HCT116 (cell line): ENCODE results near the gene TDRD7. TPM values are rescaled to one million over a fixed set of nuclear protein-coding genes. Genes with fewer than 3 reads are reported as not detected.

Experiments used
- ATAC-seq: fragments of 200-7000 bp; cut with Tn5 transposase; 2 replicates; pipeline ENCODE4 v1.9.1; 2020; ENCODE audit warnings: mild to moderate bottlenecking, moderate library complexity
- BruUV-seq: library from RNA; stranded (reverse); fragments of 400-500 nt; replicated peaks from 2 replicates; lab custom pipeline; 2021; lab: Mats Ljungman, UMichigan
- CTCF ChIA-PET: fragments of 300-600 bp; sonication (Branson Sonifier 250); formaldehyde crosslinking; loops from one replicate; lab custom pipeline; 2021; ENCODE audit warnings: antibody characterized with exemption; lab: Charles Lee
- POLR2A ChIA-PET: fragments of 300-600, 350-600 bp; sonication (Branson Sonifier 250); formaldehyde crosslinking; loops from one replicate; lab custom pipeline; 2021; ENCODE audit warnings: antibody characterized with exemption; lab: Charles Lee
- RAD21 ChIA-PET, 2 experiments: fragments of 300-600 bp; sonication (Branson Sonifier 250); formaldehyde crosslinking; loops; one replicate each; lab custom pipeline; 2023; ENCODE audit warnings: low total read pairs in 2 of 2; ENCODE audit not compliant: uncharacterized antibody in 2 of 2, unreplicated experiment in 2 of 2, low non-redundant PET in 1 of 2; lab: Charles Lee
- DNase-seq: peaks from one replicate; pipeline ENCODE4 v3.0.0-alpha.2; 2010; ENCODE audit warnings: low read depth, low spot score
- H2AFZ ChIP-seq: fragments of 200-600 bp; shearing (Covaris generic), sonication (generic); 2 replicates; pipeline ENCODE4 v1.6.1; 2017; ENCODE audit warnings: low read depth, mixed run types, mixed read lengths, antibody characterized with exemption, low read length; ENCODE audit not compliant: poor library complexity, severe bottlenecking
- H3K27ac ChIP-seq: 2 replicates; pipeline ENCODE4 v1.5.1; 2012; ENCODE audit warnings: low read depth, low read length
- H3K27me3 ChIP-seq: fragments of 200-600 bp; sonication (generic); 2 replicates; pipeline ENCODE4 v1.6.1; 2016; ENCODE audit warnings: mixed run types, low read length, mixed read lengths; ENCODE audit not compliant: insufficient read depth
- H3K36me3 ChIP-seq, 2 experiments: fragments of 200-500 bp in 1 of 2; fragments of 200-600 bp in 1 of 2; sonication (Bioruptor generic) in 1 of 2; sonication (generic) in 1 of 2; 2 replicates each; pipeline versions ENCODE4 v1.5.1 to v1.6.1; 2014 to 2016; ENCODE audit warnings: low read length in 2 of 2, inconsistent platforms in 1 of 2, mixed read lengths in 1 of 2, mixed run types in 1 of 2; ENCODE audit not compliant: insufficient read depth in 2 of 2, control insufficient read depth in 1 of 2
- H3K4me1 ChIP-seq, 2 experiments: fragments of 200-600 bp in 1 of 2; sonication (generic) in 1 of 2; 2 replicates each; pipeline versions ENCODE4 v1.5.1 to v1.6.1; 2012 to 2017; ENCODE audit warnings: low read length in 2 of 2, inconsistent platforms in 1 of 2, mild to moderate bottlenecking in 1 of 2, mixed read lengths in 1 of 2, mixed run types in 1 of 2, moderate library complexity in 1 of 2; ENCODE audit not compliant: insufficient read depth in 2 of 2, control insufficient read depth in 1 of 2
- H3K4me2 ChIP-seq: fragments of 200-600 bp; sonication (generic); 2 replicates; pipeline ENCODE4 v1.6.1; 2017; ENCODE audit warnings: mixed run types, low read length, mixed read lengths
- H3K4me3 ChIP-seq, 2 experiments: fragments of 200-600 bp in 1 of 2; sonication (generic) in 1 of 2; replicated peaks in 1 of 2; 2 replicates each; pipeline ENCODE4 v1.5.1; 2011 to 2016; ENCODE audit warnings: low read length in 2 of 2, control low read depth in 1 of 2, low read depth in 1 of 2, mild to moderate bottlenecking in 1 of 2, mixed read lengths in 1 of 2, mixed run types in 1 of 2
- H3K79me2 ChIP-seq: fragments of 200-600 bp; sonication (generic); 2 replicates; pipeline ENCODE4 v1.6.1; 2017; ENCODE audit warnings: mild to moderate bottlenecking, mixed run types, low read length, moderate library complexity, mixed read lengths; ENCODE audit not compliant: insufficient read depth
- H3K9ac ChIP-seq: fragments of 200-600 bp; sonication (generic); 2 replicates; pipeline ENCODE4 v1.6.1; 2016; ENCODE audit warnings: low read length, mixed read lengths
- H3K9me2 ChIP-seq: fragments of 200-600 bp; sonication (generic), shearing (Covaris generic); 2 replicates; pipeline ENCODE4 v1.6.1; 2017; ENCODE audit warnings: mixed run types, mild to moderate bottlenecking, moderate library complexity; ENCODE audit not compliant: insufficient read depth
- H3K9me3 ChIP-seq, 2 experiments: fragments of 200-500 bp in 1 of 2; fragments of 200-600 bp in 1 of 2; sonication (Bioruptor generic) in 1 of 2; sonication (generic) in 1 of 2; 2 replicates each; pipeline ENCODE4 v1.6.1; 2014 to 2017; ENCODE audit warnings: low read length in 2 of 2, mixed read lengths in 2 of 2, inconsistent platforms in 1 of 2, low read depth in 1 of 2, mild to moderate bottlenecking in 1 of 2, mixed run types in 1 of 2, moderate library complexity in 1 of 2; ENCODE audit not compliant: control insufficient read depth in 1 of 2, insufficient read depth in 1 of 2
- H4K20me1 ChIP-seq: fragments of 200-600 bp; sonication (generic), shearing (Covaris generic); 2 replicates; pipeline ENCODE4 v1.6.1; 2017; ENCODE audit warnings: mixed run types, mild to moderate bottlenecking, moderate library complexity; ENCODE audit not compliant: insufficient read depth
- EGR1 ChIP-seq: IDR thresholded peaks from 2 replicates; pipeline ENCODE4 v1.6.1; 2012; ENCODE audit warnings: low read depth
- EZH2 ChIP-seq: fragments of 200-600 bp; sonication (generic); IDR thresholded peaks from 2 replicates; pipeline ENCODE4 v1.6.1; 2017; ENCODE audit warnings: antibody characterized with exemption, mixed run types
- EZH2phosphoT487 ChIP-seq: fragments of 200-600 bp; IDR thresholded peaks from 2 replicates; pipeline ENCODE4 v1.6.1; 2018; ENCODE audit warnings: antibody characterized with exemption, borderline replicate concordance
- JUND ChIP-seq: IDR thresholded peaks from 2 replicates; pipeline ENCODE4 v1.6.1; 2012
- POLR2AphosphoS5 ChIP-seq: IDR thresholded peaks from 2 replicates; pipeline ENCODE4 v1.6.1; 2011; ENCODE audit warnings: mild to moderate bottlenecking, low read depth, low read length, moderate library complexity
- SIN3A ChIP-seq: IDR thresholded peaks from 2 replicates; pipeline ENCODE4 v1.6.1; 2012; ENCODE audit warnings: low read depth
- SP1 ChIP-seq: IDR thresholded peaks from 2 replicates; pipeline ENCODE4 v1.6.1; 2012; ENCODE audit warnings: low read depth
- SRF ChIP-seq: IDR thresholded peaks from 2 replicates; pipeline ENCODE4 v1.6.1; 2012; ENCODE audit warnings: low read depth
- intact Hi-C: fragments of 100-400 bp; cut with micrococcal nuclease; formaldehyde crosslinking; loops from 2 replicates; pipeline ENCODE4 v1.10.0; 2022
- total RNA-seq: library from RNA; stranded (reverse); gene quantifications from one replicate; pipeline ENCODE4 v1.2.1, GENCODE V29; 2021; ENCODE audit not compliant: unreplicated experiment
- TF ChIP-seq, protein P1 (sequence below), 3 experiments: fragments of 200-600 bp in 1 of 3; sonication (generic) in 1 of 3; IDR thresholded peaks in 2 of 3; conservative IDR thresholded peaks in 1 of 3; 2 replicates each; pipeline ENCODE4 v1.5.1; 2012 to 2017; ENCODE audit warnings: low read depth in 2 of 3, low read length in 2 of 3, antibody characterized with exemption in 1 of 3, borderline replicate concordance in 1 of 3, control low read depth in 1 of 3, mild to moderate bottlenecking in 1 of 3, mixed read lengths in 1 of 3, mixed run types in 1 of 3, moderate library complexity in 1 of 3; ENCODE audit not compliant: insufficient read depth in 1 of 3
- TF ChIP-seq, protein P2 (sequence below): IDR thresholded peaks from 2 replicates; pipeline ENCODE4 v1.6.1; 2012; ENCODE audit warnings: low read depth

Gene TDRD7
- total RNA-seq, 1 experiment from 2014 or later, result 8.0 TPM

DNA sequence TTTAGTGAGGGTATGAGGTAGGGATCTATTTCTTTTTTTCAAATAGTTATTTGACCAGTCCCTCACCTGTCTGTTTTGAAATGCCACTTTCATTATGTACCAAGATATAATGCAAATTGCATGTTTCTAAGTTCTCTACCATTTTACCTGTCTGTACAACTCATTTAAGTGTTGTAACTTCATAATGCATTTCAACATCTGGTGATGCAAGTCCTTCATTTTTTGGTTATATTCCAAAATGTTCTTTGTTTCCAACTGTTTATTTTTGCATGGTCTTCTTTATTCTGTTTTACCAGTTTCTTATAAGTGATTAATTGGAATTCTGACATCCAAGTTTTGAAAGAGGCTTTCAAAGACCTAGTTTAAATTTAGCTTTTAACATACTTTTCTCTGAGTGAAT lies 26.8 kb downstream of the TDRD7 start:
- intact Hi-C loops, result no loop called here
- Histone ChIP-seq H3K4me1 (no peaks in the 10 kb centered on the region; a peak in 1 of 4 replicates), H4K20me1 (no peaks in the 10 kb centered on the region), H3K4me3 (no peak overlapping the region), H3K79me2 (no peaks in the 10 kb centered on the region), H3K27ac (no peak overlapping the region), H3K9me3 (no peaks in the 10 kb centered on the region), H3K36me3 (no peaks in the 10 kb centered on the region), H3K4me2 (no peak overlapping the region), H2AFZ (no peak overlapping the region), H3K9ac (no peak overlapping the region), H3K9me2 (no peaks in the 10 kb centered on the region), H3K27me3 (no peaks in the 10 kb centered on the region)
- no peak for ATAC-seq
- CTCF ChIA-PET, result no interaction called here
- POLR2A ChIA-PET, result no interaction called here
- RAD21 ChIA-PET, result no interaction called here
- TF ChIP-seq JUND (no peak), EZH2phosphoT487 (no peak), SP1 (no peak), EZH2 (no peak), SIN3A (no peak), SRF (no peak)
- DNase-seq, result no peak
- no TSS peak for BruUV-seq

DNA sequence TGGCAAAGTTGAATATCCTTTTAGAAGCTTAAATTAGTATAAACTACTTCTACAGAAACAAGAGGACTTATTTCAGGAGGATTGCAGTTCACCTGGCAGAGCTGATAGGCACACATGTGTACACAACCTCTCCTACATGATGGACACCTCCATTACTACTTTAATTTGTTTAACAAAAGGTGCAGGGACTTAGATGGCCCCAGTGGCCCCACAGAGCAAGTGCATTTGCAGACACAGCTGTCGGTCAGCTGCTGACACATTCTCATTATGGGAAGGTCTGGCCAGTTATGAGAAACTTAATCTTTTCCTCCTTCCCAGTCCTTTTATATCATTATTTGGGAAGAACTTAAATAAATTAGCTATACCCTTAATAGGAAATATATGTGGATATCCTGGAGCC lies 28.3 kb downstream of the TDRD7 start:
- Histone ChIP-seq H3K36me3 (no peaks in the 10 kb centered on the region), H3K27me3 (no peaks in the 10 kb centered on the region), H3K9me3 (no peaks in the 10 kb centered on the region), H2AFZ (no peak overlapping the region), H3K27ac (no peak overlapping the region), H3K79me2 (no peaks in the 10 kb centered on the region), H4K20me1 (no peaks in the 10 kb centered on the region), H3K4me1 (no peaks in the 10 kb centered on the region; a peak in 1 of 4 replicates), H3K9me2 (no peaks in the 10 kb centered on the region), H3K4me2 (no peak overlapping the region), H3K4me3 (no peak overlapping the region), H3K9ac (no peak overlapping the region)
- DNase-seq (no peak), ATAC-seq (0 out of 2 replicates have a peak, but pooled peaks have one; percentile 53)
- no TSS peak for BruUV-seq
- ChIA-PET CTCF (interaction anchor here (0.7 kb wide), 1 partner anchor 177 kb away, joined by 3 read pairs; no protein-coding TSS in a partner anchor), RAD21 (no interaction called here), POLR2A (no interaction called here)
- TF ChIP-seq EGR1 (no peak), POLR2AphosphoS5 (no peak), EZH2phosphoT487 (no peak)
- TF ChIP-seq, protein P1, sequence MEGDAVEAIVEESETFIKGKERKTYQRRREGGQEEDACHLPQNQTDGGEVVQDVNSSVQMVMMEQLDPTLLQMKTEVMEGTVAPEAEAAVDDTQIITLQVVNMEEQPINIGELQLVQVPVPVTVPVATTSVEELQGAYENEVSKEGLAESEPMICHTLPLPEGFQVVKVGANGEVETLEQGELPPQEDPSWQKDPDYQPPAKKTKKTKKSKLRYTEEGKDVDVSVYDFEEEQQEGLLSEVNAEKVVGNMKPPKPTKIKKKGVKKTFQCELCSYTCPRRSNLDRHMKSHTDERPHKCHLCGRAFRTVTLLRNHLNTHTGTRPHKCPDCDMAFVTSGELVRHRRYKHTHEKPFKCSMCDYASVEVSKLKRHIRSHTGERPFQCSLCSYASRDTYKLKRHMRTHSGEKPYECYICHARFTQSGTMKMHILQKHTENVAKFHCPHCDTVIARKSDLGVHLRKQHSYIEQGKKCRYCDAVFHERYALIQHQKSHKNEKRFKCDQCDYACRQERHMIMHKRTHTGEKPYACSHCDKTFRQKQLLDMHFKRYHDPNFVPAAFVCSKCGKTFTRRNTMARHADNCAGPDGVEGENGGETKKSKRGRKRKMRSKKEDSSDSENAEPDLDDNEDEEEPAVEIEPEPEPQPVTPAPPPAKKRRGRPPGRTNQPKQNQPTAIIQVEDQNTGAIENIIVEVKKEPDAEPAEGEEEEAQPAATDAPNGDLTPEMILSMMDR (IDR thresholded peaks at IDR 0.05 in 2 of 3, conservative IDR thresholded peaks at IDR 0.05 in 1 of 3; ENCODE audit: borderline replicate concordance in 1 of 3, insufficient read depth in 1 of 3, low read depth in 2 of 3, low read length in 2 of 3), result no peak
- TF ChIP-seq, protein P2, sequence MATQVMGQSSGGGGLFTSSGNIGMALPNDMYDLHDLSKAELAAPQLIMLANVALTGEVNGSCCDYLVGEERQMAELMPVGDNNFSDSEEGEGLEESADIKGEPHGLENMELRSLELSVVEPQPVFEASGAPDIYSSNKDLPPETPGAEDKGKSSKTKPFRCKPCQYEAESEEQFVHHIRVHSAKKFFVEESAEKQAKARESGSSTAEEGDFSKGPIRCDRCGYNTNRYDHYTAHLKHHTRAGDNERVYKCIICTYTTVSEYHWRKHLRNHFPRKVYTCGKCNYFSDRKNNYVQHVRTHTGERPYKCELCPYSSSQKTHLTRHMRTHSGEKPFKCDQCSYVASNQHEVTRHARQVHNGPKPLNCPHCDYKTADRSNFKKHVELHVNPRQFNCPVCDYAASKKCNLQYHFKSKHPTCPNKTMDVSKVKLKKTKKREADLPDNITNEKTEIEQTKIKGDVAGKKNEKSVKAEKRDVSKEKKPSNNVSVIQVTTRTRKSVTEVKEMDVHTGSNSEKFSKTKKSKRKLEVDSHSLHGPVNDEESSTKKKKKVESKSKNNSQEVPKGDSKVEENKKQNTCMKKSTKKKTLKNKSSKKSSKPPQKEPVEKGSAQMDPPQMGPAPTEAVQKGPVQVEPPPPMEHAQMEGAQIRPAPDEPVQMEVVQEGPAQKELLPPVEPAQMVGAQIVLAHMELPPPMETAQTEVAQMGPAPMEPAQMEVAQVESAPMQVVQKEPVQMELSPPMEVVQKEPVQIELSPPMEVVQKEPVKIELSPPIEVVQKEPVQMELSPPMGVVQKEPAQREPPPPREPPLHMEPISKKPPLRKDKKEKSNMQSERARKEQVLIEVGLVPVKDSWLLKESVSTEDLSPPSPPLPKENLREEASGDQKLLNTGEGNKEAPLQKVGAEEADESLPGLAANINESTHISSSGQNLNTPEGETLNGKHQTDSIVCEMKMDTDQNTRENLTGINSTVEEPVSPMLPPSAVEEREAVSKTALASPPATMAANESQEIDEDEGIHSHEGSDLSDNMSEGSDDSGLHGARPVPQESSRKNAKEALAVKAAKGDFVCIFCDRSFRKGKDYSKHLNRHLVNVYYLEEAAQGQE, result no peak
- intact Hi-C loops, result no loop called here
